HG02588 (cell line): ENCODE data around the gene CDKAL1.

Source experiments
- ATAC-seq: cut with Tn5 transposase; IDR thresholded peaks from one replicate; pipeline ENCODE4 v1.9.1; 2021; ENCODE audit warnings: mild to moderate bottlenecking, moderate library complexity; ENCODE audit not compliant: unreplicated experiment

CDKAL1 gene

DNA sequence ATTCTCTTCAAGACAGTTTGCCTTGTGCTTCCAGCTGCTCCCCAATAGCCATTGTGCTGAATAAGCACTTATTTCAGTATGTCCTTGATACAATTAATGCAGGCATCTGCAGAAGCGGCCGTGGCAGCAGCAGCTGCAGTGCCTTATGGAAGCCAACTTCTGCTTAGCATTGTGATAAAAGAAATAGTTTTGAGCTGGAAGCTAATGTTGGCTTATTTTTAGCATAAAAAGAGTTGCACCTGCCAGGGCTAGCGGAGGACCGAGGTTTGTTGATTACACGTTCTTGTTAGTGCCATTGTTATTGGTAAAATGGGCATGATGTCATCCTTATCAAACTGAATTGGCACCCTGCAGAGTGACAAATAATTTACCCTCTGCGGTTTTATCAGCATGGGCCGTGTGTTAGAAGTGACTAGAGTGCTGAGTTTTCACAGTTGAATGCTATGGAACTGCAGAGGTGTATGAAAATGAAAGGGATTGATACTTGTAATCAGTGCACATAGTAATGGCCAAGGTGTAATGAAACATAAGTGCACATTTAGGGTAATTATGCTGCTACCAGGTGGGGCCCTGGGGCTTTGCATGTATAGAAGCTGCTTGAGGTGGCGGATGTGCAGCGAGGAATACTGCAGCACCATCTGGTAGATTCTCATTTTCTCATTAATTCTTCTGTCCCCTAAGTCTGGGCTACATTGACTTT is 334.3 kb downstream of the CDKAL1 start:
- ATAC-seq: no peak

DNA sequence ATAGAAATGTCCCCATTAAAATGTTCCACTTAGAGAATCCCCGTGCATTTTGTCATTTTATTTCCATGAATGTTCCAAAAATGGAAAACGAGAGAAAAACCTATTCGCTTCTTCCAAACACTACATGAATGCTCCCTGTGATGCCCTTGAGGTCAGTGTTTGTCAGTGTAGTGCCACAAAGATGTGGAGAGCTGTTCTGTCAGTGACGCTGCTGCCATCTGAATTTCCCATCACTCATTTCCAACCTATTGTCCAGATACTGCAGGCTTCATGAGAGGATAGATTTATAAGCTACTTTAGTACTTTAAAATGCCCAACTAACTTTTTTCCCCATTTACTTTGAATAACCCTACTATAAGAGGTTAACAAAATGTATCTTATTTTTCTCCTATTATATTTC is 335.8 kb downstream of the CDKAL1 start:
- no peak for ATAC-seq

DNA sequence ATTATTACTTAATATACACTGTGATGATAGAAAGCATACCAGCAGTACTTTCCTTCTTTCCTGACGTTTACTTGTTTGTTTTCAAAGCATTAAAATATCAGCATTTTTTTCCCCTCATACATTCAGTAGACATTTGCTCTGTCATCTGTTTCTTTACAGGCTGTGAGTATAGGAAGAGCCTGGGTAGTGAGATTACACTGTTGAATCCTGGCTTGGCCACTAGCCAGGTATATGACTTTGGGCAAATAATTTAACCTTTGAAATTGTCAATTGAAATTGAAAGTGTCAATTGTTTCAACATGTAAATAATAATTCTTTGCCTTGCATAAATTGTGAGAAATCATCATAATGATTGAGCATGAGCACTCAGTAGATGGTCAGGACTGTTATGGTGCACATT is 336.2 kb downstream of the CDKAL1 start:
- ATAC-seq: no peak

DNA sequence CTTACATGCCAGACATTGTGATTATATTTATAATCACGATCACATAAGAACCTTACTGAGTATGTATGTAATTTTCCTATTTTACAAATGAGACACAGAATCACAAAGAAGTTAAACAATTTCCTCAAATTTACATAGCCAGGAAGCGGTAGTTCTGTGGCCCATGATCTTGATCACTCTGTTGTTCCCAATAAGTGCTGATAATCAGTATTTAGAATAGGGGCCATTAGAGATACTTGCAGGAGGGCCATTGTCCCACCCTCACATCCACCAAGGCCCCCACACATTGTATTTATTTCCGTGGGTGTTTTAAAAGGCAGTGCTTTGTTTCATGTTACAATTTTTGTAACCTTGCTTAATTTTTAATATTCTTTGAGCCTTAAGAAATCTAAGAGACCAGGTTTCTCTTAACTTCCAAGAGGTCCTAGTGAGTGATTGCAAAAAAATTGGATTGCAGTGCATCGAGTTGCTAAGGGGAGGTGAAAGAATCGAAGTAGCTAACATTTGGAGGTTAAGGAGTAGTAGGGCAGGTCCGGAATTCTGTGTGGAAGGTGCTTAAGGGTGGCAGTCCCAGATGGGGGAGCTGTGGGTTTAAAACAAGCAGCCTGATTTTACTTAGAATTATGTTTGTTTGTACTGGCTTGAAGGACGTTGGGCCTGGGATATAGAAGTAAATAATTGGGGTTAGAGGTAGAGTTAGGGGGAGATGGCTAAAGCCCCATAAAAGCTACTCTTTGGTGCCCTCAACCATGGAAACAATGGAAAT is 339.4 kb downstream of the CDKAL1 start:
- no peak for ATAC-seq

DNA sequence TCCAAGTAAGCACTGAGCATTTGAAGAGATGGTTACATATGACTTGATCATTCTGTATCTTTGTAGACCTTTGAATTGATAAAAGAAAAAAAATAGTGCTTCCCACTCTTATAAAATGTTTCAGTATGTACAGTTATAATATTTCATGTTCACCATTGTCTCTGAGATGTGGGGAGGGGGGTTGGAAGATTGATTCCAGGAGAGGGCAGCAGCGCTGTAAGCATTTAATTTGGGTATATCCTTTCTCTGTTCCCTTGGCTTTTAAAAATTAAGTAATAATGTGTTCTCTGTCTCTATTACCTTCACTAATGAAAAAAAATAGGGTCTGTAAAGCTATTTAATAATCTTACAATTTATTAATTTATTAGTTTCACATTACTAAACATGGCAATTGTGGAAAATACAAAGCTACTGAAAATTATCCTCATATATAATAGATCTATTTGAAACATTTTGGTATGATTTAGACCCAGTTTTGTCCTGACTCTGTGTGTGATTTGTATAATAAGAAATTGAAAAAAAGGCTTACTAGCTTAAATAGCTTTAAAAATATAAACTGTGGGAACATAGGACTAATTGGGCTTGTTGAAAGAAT is 341.2 kb downstream of the CDKAL1 start:
- ATAC-seq: no peak

DNA sequence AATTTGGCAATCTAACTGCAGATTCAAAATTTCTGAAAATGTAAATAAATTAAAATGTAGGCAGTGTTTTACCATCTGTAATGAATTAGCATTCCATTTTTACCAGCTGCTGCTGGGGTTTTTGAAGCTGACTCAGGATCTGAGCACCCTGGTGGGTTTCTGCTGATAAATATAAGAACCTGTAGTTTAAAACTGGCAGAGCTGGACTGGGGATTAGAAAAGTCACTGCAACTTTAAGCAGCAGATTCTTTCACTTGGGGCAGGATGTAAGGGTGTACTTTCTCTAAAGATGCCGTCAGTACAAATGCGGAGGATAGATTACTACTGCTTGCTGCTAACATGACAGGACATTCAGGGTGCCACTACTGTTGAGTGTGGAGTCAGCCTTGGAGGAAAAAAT is 341.8 kb downstream of the CDKAL1 start:
- ATAC-seq: no peak

DNA sequence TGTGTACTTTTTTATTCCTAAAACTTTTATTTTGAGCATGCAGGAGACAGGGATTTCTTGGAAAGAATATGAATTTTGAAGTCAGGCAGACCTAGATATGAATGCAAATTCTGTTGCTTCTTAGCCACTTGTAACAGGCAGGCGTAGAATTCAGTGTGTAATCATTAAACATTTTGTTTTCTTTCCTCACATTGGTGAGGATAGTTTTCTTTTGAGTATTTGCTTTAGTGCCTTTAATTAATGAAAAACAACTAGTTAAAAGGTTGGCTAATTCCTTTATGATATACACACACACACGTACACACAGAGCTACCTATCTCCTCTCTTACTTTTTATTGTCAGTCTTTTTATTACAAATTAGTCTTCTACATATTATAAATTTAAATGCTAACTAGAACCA is 342.3 kb downstream of the CDKAL1 start:
- ATAC-seq: no peak

DNA sequence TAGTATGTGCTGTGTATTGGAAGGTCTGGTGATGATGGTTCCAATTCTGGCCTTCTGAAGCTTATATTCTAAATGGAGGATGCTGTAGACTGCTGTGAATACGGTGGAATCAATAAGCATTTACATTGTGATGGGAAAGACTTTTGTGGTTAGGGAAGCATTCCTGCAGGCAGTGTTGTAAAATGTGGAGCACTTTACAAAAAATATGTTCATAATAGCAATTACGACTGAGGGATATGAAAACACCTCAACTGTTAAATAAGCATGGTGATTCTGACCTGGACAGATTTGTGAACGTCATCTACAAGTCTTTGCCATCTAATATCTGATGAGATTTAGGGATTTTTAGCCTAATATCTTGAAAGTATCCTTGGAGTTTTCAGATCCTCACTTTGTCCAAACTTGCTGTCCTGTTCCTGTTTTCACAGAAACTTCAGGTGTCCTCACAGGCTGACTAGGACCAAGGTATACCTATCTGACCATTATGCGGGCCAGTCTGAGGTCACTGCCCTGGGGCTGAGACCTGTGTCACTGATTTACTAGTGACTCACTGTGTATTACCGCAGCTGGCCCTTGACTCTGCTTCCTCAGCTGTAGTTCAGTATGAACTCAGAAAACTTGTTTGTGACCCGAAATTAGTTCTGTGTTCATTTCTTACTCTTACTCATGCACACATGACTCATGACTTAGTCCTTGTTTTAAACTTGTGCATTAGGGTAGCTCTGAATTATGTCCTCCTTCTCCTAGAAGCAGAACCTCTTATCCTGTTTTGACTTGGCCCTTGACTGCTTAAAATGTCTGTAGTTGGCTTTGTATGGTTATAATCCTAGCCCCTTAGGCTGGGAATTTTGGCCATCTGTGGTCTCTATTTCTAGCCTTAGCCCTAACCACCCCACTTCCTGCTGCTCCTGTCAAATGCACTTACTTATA is 343.0 kb downstream of the CDKAL1 start:
- ATAC-seq: peak; percentile 97

DNA sequence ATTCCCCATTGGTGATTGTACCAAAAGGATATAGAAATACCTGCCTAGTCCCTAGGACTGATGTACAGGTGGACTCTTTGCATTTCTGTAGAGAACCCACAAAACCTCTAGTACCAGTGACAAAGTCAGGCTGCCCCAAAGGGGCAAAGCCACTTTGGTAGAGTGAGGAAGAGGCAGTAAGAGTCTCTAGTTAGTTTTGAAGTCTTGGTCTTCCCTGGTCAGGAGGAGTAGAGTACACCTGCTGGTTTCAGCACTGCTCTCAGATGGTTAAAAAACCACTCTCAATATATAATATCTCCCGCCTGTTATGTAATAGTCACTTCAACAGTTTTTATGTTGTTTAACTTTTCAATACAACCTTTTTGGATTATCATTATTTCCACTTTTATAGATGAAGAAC is 344.9 kb downstream of the CDKAL1 start:
- ATAC-seq: no peak

DNA sequence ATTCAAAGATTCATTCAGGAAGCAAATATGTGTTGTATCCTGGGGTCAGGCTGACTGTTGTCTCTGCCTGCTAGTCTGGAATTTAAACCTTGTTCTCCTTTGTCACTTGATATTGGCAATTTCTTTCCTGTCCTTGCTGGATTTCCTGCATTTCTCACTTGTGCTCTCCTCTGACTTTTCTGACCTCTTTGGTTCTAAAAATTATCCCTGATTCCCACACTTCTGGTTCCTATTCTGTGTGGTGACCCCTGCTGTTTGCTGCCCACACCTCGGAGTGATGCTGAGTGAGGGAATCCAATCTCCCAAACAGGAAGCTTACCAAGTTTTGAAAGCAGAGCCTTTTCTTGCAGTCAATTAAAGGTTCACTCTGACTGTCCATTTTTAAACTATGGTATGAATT is 345.3 kb downstream of the CDKAL1 start:
- no peak for ATAC-seq

DNA sequence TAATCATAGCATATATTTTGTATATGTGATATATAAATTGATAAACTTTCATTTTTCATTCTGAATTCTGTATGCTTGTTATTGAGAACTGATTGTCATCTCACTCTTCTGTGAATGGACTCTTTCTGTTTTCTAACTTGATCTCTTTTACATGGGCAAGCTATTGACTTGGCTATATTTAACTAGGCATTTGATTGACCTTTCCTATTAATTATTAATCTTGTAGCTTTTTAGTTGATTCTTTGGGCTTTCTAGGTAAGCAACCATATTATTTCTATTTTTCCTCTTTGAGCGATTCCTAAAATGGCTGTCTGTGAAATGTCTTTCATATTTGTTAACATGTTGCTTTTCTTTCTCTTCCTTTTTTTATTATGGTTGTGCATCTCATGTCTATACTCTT is 347.1 kb downstream of the CDKAL1 start:
- ATAC-seq: no peak

DNA sequence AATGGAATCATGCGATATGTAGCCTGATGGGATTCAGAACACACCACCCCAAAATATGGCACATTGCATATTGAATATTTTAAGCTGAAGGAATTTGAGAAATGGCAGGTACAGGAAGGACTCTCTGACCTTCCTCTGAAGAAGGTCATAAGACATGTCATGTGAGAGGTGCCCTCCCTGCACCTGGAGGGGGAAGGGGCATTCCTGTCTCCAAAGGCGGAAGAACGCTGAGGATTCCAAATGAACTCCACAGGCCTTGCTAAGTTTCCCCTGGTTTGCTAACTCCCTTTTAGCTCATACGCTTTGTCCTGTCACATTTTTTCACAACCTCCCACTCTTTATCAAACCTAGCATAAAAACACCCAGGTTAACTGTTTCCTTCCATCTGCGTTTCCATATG is 347.8 kb downstream of the CDKAL1 start:
- no peak for ATAC-seq

DNA sequence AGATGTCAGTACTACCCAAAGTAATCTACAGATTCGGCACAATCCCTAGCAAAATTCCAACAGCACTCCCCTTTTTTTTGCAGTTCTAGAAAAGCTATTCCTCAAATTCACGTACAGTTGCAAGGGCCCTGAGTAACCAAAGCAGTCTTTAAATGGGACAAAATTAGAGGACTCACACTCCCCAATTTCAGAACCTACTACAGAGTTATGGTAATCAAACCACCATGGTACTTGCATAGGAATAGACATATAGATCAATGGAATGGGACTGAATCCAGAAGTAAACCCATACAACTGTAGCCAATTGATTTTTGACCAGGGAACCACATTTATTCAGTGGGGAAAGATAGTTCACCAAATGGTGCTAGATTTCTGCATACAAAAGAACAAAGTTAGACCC is 350.8 kb downstream of the CDKAL1 start:
- ATAC-seq: no peak

DNA sequence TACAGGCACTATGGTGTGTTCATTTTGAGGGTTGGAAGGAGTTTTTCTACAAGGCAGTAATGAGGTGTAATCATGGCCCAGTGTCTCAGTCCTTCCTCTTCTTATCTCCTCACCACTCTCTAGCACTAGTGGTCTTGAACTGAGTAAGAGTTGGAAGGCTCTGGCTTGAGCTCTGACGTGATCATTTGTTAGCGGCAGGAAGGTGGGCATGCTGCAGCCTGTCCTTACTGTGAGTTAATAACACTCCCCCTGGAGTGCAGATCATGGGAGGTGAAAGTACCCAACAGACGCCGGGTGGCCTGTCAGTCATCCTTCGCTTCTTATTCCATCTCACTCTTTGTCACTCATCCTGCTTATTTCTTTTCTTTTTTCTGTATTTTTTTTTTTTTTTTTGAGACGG is 356.9 kb downstream of the CDKAL1 start:
- no peak for ATAC-seq

DNA sequence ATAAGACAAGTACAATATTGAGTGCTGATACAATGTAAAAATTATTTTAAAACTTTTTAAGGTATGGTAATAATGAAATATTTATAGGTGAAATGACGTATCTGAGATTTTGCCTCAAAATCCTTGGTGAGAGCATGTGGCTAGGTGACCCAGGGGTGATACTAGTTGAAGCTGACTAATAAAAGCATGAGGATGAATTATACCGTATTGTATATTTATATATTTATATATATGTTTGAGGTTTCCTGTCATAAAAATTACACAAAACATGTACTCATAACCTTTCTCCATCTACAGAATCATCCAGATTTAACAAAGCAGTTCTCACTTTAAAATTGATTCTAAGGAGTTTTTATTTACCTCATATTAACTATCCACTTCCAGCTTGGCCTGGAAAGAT is 358.1 kb downstream of the CDKAL1 start:
- ATAC-seq: no peak

DNA sequence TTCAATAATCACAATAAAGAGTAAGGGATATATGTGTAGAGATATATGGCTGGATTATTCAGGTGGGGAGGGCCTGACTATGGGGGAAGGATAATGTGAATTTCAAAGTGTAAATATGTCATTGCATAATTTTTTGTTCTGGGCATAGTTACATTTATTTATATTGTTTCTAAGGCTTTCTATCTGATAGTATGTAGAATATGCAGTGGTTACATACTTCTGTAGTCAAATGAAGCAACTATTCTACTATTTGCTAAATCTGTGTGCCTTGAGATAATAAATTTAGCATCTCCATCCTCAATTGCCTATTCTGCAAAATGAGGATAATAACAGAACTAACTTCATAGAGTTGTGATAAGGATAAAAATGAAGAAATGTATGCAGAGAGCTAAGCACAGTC is 359.2 kb downstream of the CDKAL1 start:
- ATAC-seq: no peak

DNA sequence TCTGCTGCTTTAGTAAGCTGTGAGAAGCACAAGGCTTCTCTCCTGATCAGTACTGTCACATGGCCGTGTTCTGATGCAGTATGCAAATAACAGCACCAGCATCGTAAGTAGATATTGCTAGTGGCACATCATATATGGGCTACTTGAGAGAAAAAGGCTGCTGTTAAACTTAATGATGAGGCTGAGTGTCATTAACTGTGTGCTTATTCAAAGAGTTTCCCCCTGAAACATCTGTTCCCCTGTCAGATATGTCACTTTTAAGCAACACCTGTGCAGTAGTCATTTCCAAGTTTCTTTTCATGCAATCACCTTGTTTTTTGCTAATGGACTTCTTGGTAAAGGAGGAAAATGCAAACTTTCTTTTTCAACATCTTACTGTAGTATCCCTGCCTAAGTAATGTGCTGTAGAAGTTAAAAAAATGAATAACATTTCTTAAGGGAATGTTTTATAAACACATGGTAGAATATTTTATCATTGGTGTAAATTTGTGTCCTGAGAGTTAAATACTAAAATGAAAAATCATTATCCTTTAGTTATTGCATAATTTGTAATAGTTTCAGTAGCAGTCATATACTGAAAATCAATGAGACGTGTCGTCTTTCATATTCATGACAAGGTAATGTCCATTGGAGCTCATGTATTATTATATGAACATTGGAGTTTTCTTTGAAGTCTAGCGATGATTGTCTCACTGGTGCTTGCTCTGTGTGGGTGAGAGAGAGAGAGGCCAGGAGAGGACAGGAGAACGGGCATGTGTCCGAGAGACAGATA is 366.3 kb downstream of the CDKAL1 start:
- peak; percentile 90 for ATAC-seq

DNA sequence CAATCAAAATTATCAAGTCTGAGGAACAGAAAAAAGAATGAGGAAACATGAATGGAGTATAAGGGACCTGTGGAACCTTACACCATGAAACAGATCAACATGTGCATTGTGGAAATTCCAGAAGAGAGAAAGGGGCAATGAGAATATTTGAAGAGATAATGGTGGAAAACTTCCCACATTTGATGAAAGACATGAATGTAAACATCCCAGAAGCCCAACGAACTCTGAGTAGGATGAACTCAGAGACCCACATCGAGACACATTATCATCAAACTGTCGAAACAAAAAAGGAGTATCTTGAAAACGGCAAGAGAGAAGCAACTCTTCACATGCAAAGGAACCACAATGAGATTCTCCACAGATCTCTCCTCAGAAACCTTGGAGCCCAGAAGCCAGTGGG is 371.1 kb downstream of the CDKAL1 start:
- no peak for ATAC-seq

DNA sequence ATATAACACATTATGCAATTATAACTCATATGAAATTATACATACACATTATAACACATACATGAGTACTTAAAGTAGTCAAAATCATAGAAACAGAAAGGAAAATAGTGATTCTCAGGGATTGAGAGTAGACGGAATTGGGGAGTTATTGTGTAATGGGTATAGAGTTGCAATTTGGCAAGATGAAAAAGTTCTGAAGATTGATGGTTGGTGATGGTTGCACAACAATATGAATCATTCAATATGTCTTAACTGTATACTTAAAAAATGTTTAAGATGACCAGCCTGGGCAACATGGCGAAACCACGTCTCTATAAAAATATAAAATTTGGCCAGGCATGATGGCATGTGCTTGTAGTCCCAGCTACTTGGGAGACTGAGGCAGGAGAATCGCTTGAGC is 372.7 kb downstream of the CDKAL1 start:
- ATAC-seq: no peak

DNA sequence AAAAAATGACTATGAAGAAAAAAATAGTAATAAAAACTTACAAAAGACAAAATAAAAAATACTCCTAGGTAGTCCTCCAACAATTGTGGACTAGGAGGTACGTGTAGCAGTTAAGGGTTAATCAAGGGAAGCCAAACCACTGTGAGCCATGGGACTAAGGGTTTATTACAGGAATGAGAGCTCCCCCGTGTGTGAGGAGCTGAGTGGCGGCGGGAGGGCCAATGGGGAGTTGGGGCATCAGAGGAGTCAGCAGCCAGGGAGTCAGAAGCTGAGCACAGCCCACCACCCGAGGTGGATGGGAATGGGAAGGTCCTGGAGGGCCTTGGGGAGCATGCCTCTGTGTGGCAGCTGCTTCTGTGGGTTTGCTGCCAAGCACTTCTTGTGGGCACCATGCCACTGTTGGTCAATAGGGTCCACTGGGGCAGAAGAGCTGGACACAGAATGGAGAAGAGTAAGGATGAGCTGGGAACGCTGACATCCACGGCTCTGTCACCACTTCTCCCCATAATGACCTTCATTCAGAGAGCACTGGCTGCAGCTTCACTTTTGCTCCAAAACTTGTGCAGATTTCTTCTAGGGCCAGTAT is 373.3 kb downstream of the CDKAL1 start:
- no peak for ATAC-seq
